H1 (cell line): ENCODE data around the gene INPP5A. TPM values are rescaled to one million over a fixed set of nuclear protein-coding genes. Genes with fewer than 3 reads are reported as not detected.

Experiments
- CTCF ChIA-PET: fragments of 300-600 bp; sonication (Branson Sonifier 250); formaldehyde crosslinking; loops from one replicate; lab custom pipeline; 2021; ENCODE audit not compliant: partially characterized antibody; lab: Charles Lee
- POLR2A ChIA-PET: fragments of 300-600 bp; sonication (Branson Sonifier 250); formaldehyde crosslinking; loops from one replicate; lab custom pipeline; 2021; ENCODE audit warnings: inconsistent platforms; ENCODE audit not compliant: partially characterized antibody; lab: Charles Lee
- DNase-seq, 2 experiments: peaks; one replicate each; pipeline versions ENCODE4 v3.0.0 to v3.0.0-alpha.2; 2010 to 2022; ENCODE audit warnings: low spot score in 2 of 2, low read depth in 1 of 2, mixed read lengths in 1 of 2
- FAIRE-seq: peaks from 2 replicates; lab custom pipeline; 2011; peaks lifted over from hg19 to GRCh38; lab: Jason Lieb, UNC
- H2AFZ ChIP-seq: 2 replicates; pipeline ENCODE4 v1.8.1; 2012; ENCODE audit warnings: low read length, inconsistent platforms
- H2AK5ac ChIP-seq: 2 replicates; pipeline ENCODE4 v1.6.1; 2013; ENCODE audit warnings: low read depth, low read length
- H2BK120ac ChIP-seq: replicated peaks from 2 replicates; pipeline ENCODE3; 2013; ENCODE audit warnings: low read depth, low read length, inconsistent platforms
- H2BK12ac ChIP-seq: 2 replicates; pipeline ENCODE4 v1.6.1; 2013; ENCODE audit warnings: low read depth, low read length
- H2BK15ac ChIP-seq: 2 replicates; pipeline ENCODE4 v1.6.1; 2013; ENCODE audit warnings: low read length
- H2BK20ac ChIP-seq: 2 replicates; pipeline ENCODE4 v1.6.1; 2013; ENCODE audit warnings: low read length
- H2BK5ac ChIP-seq: 2 replicates; pipeline ENCODE4 v1.6.1; 2013; ENCODE audit warnings: low read depth, low read length
- H3K14ac ChIP-seq: 2 replicates; pipeline ENCODE4 v1.6.1; 2013; ENCODE audit warnings: inconsistent platforms; ENCODE audit not compliant: insufficient read length
- H3K18ac ChIP-seq: 2 replicates; pipeline ENCODE4 v1.6.1; 2013; ENCODE audit warnings: low read length; ENCODE audit errors: extremely low read depth
- H3K23ac ChIP-seq: 2 replicates; pipeline ENCODE4 v1.6.1; 2013; ENCODE audit warnings: inconsistent platforms; ENCODE audit not compliant: insufficient read length
- H3K23me2 ChIP-seq: 2 replicates; pipeline ENCODE4 v1.6.1; 2013; ENCODE audit warnings: low read depth, low read length
- H3K27ac ChIP-seq: 2 replicates; pipeline ENCODE4 v1.6.1; 2011; ENCODE audit warnings: low read depth, low read length, inconsistent platforms
- H3K27me3 ChIP-seq, 4 experiments: replicated peaks in 1 of 4; 1 replicate in 1 of 4; 2 replicates in 3 of 4; pipeline versions ENCODE4 v1.6.1 to v1.8.1; 2011 to 2013; ENCODE audit warnings: low read length in 3 of 4, mild to moderate bottlenecking in 3 of 4, inconsistent platforms in 2 of 4, mixed read lengths in 2 of 4, moderate library complexity in 1 of 4; ENCODE audit not compliant: control insufficient read depth in 3 of 4, insufficient read depth in 3 of 4; ENCODE audit errors: extremely low read depth in 1 of 4
- H3K36me3 ChIP-seq, 4 experiments: 2 replicates each; pipeline versions ENCODE4 v1.6.1 to v1.8.1; 2011 to 2013; ENCODE audit warnings: mild to moderate bottlenecking in 4 of 4, low read length in 3 of 4, moderate library complexity in 2 of 4, control low read depth in 1 of 4, inconsistent platforms in 1 of 4; ENCODE audit not compliant: insufficient read depth in 4 of 4, control insufficient read depth in 2 of 4
- H3K4ac ChIP-seq: replicated peaks from 2 replicates; pipeline ENCODE3; 2013; ENCODE audit warnings: low read length, low read depth, mixed read lengths, inconsistent platforms; ENCODE audit not compliant: insufficient read length
- H3K4me1 ChIP-seq, 4 experiments: replicated peaks in 1 of 4; 1 replicate in 1 of 4; 2 replicates in 3 of 4; pipeline versions ENCODE4 v1.6.1 to v1.8.1; 2011 to 2013; ENCODE audit warnings: low read length in 3 of 4, inconsistent platforms in 2 of 4, mixed read lengths in 1 of 4; ENCODE audit not compliant: insufficient read depth in 4 of 4, control insufficient read depth in 3 of 4
- H3K4me2 ChIP-seq, 2 experiments: 2 replicates each; pipeline versions ENCODE4 v1.6.1 to v1.8.1; 2011 to 2013; ENCODE audit warnings: low read depth in 2 of 2, low read length in 2 of 2, control low read depth in 1 of 2, inconsistent platforms in 1 of 2, mild to moderate bottlenecking in 1 of 2; ENCODE audit not compliant: insufficient read depth in 1 of 2
- H3K4me3 ChIP-seq, 4 experiments: fragments of 200-600, 300-600 bp in 1 of 4; sonication (generic), shearing (Covaris generic), sonication (Bioruptor Twin) in 1 of 4; 2 replicates each; pipeline versions ENCODE4 v1.5.1 to v1.8.1; 2011 to 2016; ENCODE audit warnings: low read length in 4 of 4, low read depth in 3 of 4, control low read depth in 2 of 4, inconsistent platforms in 2 of 4, mild to moderate bottlenecking in 2 of 4, mixed read lengths in 1 of 4, moderate library complexity in 1 of 4; ENCODE audit not compliant: insufficient read depth in 2 of 4; ENCODE audit errors: extremely low read depth in 1 of 4
- H3K56ac ChIP-seq: replicated peaks from 2 replicates; pipeline ENCODE3; 2013; ENCODE audit warnings: low read depth, mild to moderate bottlenecking, mixed read lengths, low read length, inconsistent platforms; ENCODE audit not compliant: insufficient read length
- H3K79me1 ChIP-seq: 2 replicates; pipeline ENCODE4 v1.6.1; 2013; ENCODE audit warnings: low read depth, low read length, control low read depth
- H3K79me2 ChIP-seq, 2 experiments: 2 replicates each; pipeline versions ENCODE4 v1.6.1 to v1.8.1; 2012 to 2013; ENCODE audit warnings: low read length in 2 of 2, mild to moderate bottlenecking in 2 of 2, inconsistent platforms in 1 of 2; ENCODE audit not compliant: insufficient read depth in 2 of 2, control insufficient read depth in 1 of 2
- H3K9ac ChIP-seq, 4 experiments: replicated peaks in 1 of 4; 1 replicate in 1 of 4; 2 replicates in 3 of 4; pipeline versions ENCODE4 v1.6.1 to v1.8.1; 2011 to 2013; ENCODE audit warnings: low read depth in 3 of 4, low read length in 3 of 4, control low read depth in 2 of 4, mild to moderate bottlenecking in 2 of 4, moderate library complexity in 2 of 4, inconsistent platforms in 1 of 4; ENCODE audit errors: extremely low read depth in 1 of 4
- H3K9me3 ChIP-seq, 2 experiments: 2 replicates each; pipeline versions ENCODE4 v1.6.1 to v1.8.1; 2012 to 2013; ENCODE audit warnings: mild to moderate bottlenecking in 2 of 2, moderate library complexity in 2 of 2, control low read depth in 1 of 2, inconsistent platforms in 1 of 2, low read depth in 1 of 2, low read length in 1 of 2, mixed read lengths in 1 of 2; ENCODE audit not compliant: insufficient read depth in 2 of 2
- H4K20me1 ChIP-seq, 2 experiments: replicated peaks in 1 of 2; 2 replicates each; pipeline versions ENCODE3 to v1.8.1; 2011 to 2013; ENCODE audit warnings: inconsistent platforms in 2 of 2, low read length in 2 of 2, mild to moderate bottlenecking in 1 of 2; ENCODE audit not compliant: insufficient read depth in 2 of 2, control insufficient read depth in 1 of 2
- H4K5ac ChIP-seq: 2 replicates; pipeline ENCODE4 v1.6.1; 2013; ENCODE audit warnings: low read length, low read depth, mixed read lengths, inconsistent platforms; ENCODE audit not compliant: insufficient read length
- H4K8ac ChIP-seq: 2 replicates; pipeline ENCODE4 v1.8.0; 2013; ENCODE audit warnings: mild to moderate bottlenecking, moderate library complexity, low read length, inconsistent platforms; ENCODE audit not compliant: insufficient read depth; ENCODE audit errors: extremely low read depth
- H4K91ac ChIP-seq: replicated peaks from 2 replicates; pipeline ENCODE3; 2013; ENCODE audit warnings: low read length, mixed read lengths, inconsistent platforms; ENCODE audit not compliant: insufficient read length
- TBP ChIP-seq: IDR thresholded peaks from 2 replicates; pipeline ENCODE4 v1.6.1; 2011; ENCODE audit warnings: low read depth, low read length, improper control_type of control experiment
- WGBS, 2 experiments: shearing (Covaris generic) in 1 of 2; methylation state at CpG; one replicate each; pipeline versions ENCODE4 v1.1.6 to v1.1.7; 2013 to 2015; ENCODE audit warnings: low lambda C conversion rate in 2 of 2, mixed read lengths in 2 of 2, inconsistent platforms in 1 of 2, low coverage in 1 of 2, missing lambda C conversion rate in 1 of 2; ENCODE audit not compliant: insufficient replicate concordance in 2 of 2, insufficient coverage in 1 of 2, insufficient read length in 1 of 2; ENCODE audit errors: extremely low coverage in 1 of 2, missing lambda C conversion rate in 1 of 2; 5-methylcytosine and 5-hydroxymethylcytosine counted together
- polyA plus RNA-seq, 7 experiments: library from polyadenylated mRNA; depleted of rRNA in 3 of 7; stranded (reverse) in 5 of 7; unstranded in 2 of 7; fragments of >200 nt in 5 of 7; fragments of 200-250 nt in 2 of 7; gene quantifications; 1 replicate in 5 of 7; 2 replicates in 1 of 7; 4 replicates in 1 of 7; pipeline versions ENCODE4 v1.2.1 to v1.2.3, GENCODE V29; 2011 to 2013; ENCODE audit warnings: missing spikeins in 2 of 7, mixed read lengths in 2 of 7
- total RNA-seq: library from RNA; stranded (reverse); fragmentation: NEBNext Ultra II Directional; extraction: Animal tissue kit (Norgen Biotek cat#: 25700); gene quantifications from 2 replicates; pipeline ENCODE4 v1.2.1, GENCODE V29; 2021

The INPP5A gene
- total and polyA plus RNA-seq, 2 of the 8 experiments (the other 6 are each of a cell fraction or from before 2014, with no cell fraction given) = 19.7 to 27.5 TPM

DNA sequence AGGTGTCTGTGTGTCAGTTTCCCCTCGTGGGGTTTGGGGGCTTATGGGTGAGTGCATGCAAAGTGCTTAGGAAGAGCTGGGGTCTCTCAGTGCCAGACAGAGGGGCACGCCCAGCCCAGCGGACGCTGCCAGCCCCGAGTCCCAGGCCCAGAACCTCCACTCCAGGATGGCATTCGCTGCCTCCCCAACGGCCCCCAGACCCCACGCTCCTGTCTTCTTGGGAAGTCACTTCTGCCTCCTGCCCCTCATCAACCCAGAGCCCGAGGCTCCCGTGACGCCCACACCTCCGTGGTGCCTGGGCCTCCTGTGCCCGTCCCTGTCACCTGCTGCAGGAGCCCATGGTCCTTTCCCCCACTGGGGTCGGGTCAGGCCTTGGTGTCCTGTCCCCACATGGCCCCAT is 213.3 kb downstream of the INPP5A start:
- ChIA-PET CTCF (no interaction called here), POLR2A (no interaction called here)
- Histone ChIP-seq H3K4me1 (peaks cover 0 to 15% (median 4%) of the 10 kb centered on the region in 4 experiments; a peak in 6 of 7 replicates), H4K8ac (peak overlapping the region; percentile 57; the same call in 1 of the 2 replicates), H3K36me3 (peaks cover 0 to under 1% (median 0%) of the 10 kb centered on the region in 4 experiments; a peak in 2 of 8 replicates), H3K18ac (no peak overlapping the region), H2BK5ac (no peak overlapping the region), H4K5ac (no peak overlapping the region), H2BK12ac (no peak overlapping the region), H4K20me1 (peaks cover 0 to 3% of the 10 kb centered on the region in 2 experiments), H3K9me3 (peaks cover 3 to 9% of the 10 kb centered on the region in 2 experiments; a peak in 2 of 4 replicates), H3K4me3 (no peak overlapping the region), H3K4me2 (no peak overlapping the region), H2AFZ (no peak overlapping the region), H3K79me2 (no peaks in the 10 kb centered on the region), H3K23me2 (no peaks in the 10 kb centered on the region), H3K14ac (no peak overlapping the region), H3K27me3 (no peaks in the 10 kb centered on the region), H2BK120ac (no peak overlapping the region), H3K23ac (no peak overlapping the region), H3K56ac (no peak overlapping the region), H2BK20ac (no peak overlapping the region), H2BK15ac (no peak overlapping the region), H3K9ac (no peak overlapping the region), H3K79me1 (no peaks in the 10 kb centered on the region), H3K4ac (no peak overlapping the region), H2AK5ac (no peak overlapping the region), H3K27ac (no peak overlapping the region), H4K91ac (no peak overlapping the region)
- no peak for TF ChIP-seq TBP
- FAIRE-seq = no peak
- DNase-seq = no peak
- 89% methylated on average over 13 of the region's 14 CpGs; no CpG with 5 or more reads in 1 of the 2 experiments for WGBS, 2 experiments
